HL-60/S4 treated with retinoic acid at 250 ng/mL for 4 days and 3 days (cell line): ENCODE data around the gene TSPEAR.
"Not testable (repeated sequence)": the region's sequence is repeated elsewhere in the genome, so short reads cannot be mapped to it uniquely, and the experiment has no call there.

ENCODE experiments used
- in situ Hi-C: fragments of 300-500 bp; cut with MboI; formaldehyde crosslinking; loops from 2 replicates; pipeline ENCODE4 v1.7.0; 2022; ENCODE audit warnings: low sequenced_read_pairs

Gene TSPEAR

DNA sequence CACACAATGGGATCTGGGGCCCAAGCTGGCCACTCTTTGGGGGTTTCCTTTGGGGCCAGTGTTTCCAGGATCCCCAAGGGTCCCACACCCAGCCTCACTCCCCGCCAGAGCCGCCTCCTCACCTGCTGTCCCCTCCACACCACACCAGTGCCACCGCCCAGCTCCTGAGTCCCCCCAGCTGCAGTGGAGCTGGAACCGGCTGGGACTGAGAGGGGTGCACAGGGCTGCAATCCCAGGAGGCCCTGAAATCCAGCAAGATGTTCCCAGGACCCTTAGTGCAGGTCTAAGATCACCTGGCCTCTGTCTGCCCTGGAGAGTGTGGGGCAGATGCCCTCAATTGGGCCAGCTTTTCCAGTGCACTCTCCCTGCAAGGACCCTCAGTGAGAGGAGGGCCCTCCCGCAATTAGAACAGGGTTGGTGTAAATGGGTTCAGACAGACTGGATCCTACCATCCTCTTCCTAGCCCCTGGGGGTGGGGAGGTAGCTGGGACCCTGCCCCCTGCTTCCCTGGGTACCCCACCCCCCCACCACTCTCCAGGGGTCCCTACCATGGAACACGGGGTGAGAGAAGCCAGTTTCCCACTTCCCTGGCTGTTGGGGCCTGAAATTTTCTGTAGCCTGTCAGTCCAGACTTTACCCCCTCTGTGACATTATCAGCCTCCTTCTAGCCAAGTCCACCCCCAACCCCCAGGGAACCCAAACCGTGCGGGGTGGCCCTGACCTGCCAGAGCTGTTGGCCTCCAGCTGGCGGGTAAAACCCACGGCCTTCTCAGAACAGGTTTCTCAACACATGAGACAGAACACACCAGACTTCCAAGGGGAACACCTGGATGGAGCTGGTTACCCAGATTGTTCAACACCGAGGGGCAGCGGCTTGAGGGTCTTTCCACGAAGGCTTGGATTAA, 7.4 kb downstream of the TSPEAR start:
- in situ Hi-C loops = no loop called here

DNA sequence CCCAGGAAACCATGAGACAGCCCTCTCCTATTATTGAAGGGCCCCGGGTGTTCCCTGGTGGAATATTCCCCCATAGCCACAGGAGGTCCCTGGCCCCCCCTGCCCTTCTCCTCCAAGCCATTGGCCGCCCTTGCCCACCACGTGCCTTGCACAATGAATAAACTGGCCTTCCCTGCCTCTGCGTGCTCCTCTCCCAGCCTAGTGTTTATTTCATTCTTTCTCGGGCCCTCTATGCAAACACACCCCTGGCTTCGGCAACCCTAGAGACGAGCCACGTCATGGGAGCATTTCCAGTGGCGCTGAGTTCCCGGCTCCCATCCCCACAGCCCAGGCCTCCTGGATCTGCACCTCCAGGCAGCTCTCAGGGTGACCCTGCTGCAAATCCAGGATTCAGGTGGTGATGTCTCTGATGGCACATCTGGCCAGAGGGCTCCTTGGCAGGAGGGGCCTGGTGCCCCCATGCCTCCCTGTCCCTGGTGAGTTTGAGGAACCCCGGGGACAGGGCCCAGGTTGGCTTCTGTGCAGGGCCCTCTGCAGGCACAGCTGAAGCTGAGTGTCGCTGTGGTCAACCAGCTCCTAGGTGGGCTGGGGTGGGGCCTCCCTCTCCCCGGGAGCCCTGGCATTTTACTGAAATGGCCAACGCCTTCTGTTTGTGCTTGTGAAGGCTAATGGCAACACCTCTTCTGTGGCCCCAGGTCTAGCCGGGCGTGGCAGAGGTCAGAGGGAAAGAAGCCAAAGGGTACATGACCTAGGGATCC, 8.2 kb downstream of the TSPEAR start:
- in situ Hi-C loops = no loop called here

DNA sequence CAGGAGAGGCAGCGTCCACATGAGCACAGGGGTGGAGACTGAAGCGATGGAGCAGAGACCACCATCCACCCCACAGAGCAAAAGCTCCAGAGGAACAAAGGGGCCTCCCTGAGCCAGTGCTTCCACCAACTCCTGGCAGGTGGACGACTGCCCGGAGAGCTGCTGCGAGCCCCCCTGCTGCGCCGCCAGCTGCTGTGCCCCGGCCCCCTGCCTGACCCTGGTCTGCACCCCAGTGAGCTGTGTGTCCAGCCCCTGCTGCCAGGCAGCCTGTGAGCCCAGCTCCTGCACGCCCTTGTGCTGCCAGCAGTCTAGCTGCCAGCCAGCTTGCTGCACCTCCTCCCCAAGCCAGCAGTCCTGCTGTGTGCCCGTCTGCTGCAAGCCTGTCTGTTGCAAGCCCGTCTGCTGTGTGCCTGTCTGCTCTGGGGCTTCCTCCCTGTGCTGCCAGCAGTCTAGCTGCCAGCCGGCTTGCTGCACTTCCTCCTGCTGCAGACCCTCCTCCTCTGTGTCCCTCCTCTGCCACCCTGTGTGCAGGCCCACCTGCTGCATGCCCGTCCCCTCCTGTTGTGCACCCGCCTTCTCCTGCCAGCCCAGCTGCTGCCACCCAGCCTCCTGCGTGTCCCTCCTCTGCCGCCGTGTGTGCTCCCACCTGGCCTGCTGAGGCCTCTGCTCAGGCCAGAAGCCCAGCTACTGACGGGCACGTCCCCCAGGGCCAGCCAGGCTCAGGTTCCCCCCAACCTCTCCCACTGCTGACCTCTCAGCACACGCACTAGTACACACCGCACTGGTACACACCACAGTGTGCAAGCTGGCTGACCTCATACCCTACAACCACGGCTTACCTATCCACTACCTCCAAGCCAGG, 9.0 kb downstream of the TSPEAR start:
- in situ Hi-C loops = no loop called here

DNA sequence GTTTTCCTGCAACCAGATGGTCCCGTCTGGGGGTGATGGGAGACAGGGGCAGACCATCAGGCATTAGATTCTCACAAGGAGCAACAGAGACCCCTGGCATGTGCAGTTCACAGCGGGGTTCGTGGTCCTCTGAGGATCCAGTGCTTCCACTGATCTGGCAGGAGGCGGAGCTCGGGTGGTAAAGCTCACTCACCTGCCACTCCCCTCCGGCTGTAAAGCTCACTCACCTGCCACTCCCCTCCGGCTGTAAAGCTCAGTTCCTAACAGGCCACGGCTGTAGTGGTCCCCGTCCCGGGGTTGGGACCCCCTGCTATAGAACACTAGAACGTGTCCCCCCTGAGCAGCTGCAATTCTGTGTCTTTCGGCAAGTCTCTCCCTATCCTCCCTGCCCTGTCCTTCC, 9.8 kb downstream of the TSPEAR start:
- in situ Hi-C loops = no loop called here

DNA sequence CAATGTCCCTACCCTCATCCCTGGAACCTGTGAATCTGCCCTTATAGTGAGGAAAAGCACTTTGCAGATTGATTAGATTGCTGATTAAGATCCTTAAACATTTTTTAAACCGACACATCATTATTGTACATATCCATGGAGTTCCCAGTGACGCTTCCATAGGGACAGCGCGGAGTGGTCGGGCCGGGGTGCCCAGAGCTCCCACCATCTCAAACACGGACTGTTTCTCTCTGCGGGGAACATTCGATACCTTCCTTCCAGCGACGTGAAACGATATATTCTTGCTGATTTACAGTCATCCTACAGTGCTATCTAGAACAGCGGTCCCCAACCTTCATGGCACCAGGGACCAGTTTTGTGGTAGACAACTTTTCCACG, 10.4 kb downstream of the TSPEAR start:
- in situ Hi-C loops = no loop called here

DNA sequence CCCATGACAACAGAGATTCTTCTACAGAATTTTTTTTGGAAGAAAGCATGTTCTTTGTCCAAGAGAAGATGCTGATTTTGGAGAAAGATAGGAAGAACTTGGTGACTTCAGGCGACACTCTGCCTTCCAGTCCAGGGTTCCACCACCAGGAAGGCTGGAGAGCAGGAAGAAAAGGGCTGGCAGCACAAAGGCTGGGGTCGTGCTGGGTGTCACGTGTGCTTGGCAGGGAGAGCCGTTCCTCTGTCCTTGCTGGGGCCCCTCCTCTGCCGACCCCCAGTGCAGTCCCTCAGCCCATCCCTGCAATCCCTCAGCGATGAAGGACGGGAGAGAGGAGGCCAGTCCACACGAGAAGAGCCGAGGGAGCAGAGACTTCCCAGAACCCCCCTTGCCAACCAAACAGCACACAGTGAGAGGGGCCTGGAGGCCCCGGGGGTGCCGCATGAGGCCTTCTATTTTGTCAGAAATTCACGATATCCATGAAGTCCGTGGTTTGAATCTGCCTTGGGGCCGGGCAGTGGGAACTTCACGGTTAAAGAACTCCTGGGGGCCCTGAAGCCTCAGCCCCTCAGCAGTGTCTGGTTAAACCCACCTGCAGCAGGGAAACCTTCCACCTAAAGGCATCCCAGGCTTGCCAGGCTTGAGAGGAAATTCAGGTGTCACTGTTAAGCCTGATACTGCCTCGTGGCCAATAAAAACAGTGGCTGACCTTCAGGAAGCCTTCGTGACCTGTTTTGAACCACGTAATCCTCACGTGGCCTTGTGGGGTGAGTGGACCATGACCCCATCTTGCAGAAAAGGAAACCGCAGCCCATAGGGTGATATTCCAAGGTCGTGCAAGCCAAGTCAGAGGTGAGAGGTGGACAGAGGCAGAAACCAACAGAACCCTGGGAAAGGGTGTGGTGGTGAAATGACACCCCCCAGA, 11.0 kb downstream of the TSPEAR start:
- in situ Hi-C loops = no loop called here

DNA sequence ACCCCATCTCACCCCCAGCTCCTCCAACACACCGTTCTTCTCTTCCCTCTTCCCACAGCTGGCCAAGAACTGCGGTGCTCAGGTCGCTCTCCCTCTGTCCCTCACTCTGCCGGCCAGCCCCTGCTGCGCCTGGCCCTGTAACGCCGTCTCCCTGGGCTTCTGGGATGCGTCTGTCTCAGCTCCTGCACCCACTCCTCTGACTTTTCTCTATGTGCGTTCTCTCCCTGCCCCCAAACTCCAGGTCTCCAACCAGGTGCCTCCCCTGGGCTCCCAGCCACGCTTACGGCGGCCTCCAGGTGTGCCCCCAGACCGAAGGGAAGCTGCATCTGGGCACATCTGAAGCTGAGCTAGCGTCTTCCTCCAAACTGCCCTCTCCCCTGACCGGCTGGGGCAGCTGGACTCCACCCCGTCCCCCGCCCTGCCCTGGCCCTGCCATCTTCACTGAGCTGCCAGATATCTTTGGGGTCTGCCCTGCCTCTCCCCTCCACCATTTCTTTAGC, 11.8 kb downstream of the TSPEAR start:
- in situ Hi-C loops = no loop called here

DNA sequence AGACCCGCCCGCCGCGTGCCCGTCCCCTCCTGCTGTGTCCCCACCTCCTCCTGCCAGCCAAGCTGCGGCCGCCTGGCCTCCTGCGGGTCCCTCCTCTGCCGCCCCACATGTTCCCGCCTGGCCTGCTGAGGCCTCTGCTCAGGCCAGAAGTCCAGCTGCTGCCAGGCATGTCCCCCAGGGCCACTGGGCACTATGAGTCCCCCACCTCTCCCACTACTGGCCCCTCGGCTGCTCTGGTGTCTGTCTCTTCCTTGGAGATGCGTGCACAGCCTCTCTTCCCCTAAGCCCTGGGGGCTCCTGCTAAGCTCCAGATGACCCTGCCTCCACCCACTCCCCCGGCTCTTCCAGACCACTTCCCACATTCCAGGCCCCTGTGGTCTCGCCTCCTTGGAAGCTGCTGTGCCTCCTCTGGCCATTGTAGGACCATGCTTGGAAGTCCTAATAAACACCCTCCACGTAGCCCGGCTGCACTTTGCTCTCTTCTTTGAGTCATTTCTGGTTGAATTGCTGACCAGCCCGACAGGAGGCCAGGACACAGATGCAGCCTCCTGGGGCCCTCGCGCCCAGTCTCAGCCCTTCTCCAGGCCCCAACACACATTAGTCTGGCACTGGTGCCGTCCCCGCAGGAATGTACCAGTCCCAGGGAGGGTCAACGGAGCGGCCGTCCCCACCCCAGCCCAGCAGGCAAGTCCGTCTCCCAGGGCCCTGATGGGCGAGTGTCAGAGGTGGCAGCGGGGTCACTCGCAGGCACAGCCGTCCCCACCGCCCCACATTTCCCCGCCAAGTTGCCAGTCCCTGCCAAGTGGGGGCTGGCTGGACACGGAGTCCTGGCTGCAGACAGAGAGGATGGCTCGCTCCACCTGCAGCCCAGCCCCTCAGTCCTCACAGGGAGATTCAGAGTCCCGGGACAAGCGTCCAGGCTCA, 13.3 kb downstream of the TSPEAR start:
- in situ Hi-C loops = no loop called here

DNA sequence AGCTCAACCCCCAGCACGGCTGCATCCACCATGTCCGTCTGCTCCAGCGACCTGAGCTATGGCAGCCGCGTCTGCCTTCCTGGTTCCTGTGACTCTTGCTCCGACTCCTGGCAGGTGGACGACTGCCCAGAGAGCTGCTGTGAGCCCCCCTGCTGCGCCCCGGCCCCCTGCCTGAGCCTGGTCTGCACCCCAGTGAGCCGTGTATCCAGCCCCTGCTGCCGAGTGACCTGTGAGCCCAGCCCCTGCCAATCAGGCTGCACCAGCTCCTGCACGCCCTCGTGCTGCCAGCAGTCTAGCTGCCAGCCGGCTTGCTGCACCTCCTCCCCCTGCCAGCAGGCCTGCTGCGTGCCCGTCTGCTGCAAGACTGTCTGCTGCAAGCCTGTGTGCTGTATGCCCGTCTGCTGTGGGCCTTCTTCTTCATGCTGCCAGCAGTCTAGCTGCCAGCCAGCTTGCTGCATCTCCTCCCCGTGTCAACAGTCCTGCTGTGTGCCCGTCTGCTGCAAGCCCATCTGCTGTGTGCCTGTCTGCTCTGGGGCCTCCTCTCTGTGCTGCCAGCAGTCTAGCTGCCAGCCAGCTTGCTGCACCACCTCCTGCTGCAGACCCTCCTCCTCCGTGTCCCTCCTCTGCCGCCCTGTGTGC, 14.1 kb downstream of the TSPEAR start, which contains the start of gene KRTAP10-12:
Gene KRTAP10-12, plus strand, starts transcription at position 1 of the 639 bp plus-strand sequence. Its CDS starts 30 bp downstream, at position 31.
- in situ Hi-C loops = not testable (repeated sequence)

DNA sequence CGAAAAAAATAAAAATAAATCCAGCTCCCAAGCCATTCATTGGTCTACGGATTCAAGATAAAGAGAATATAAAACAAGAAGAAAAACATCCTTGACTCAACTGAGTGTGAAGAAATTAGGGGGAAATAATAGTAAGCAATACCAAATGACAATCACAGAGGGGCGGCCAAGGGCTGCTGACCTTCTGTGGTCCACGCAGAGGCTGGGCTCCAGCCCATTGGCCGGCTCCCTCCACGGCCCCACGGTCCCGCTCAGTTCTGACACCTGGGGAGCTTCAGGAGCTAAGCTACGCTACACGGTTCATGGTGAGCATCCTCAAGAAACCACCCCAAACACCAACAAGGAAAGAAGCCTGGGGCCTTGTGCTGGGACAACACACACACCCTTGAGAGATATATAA, 14.8 kb downstream of the TSPEAR start:
- in situ Hi-C loops = no loop called here

DNA sequence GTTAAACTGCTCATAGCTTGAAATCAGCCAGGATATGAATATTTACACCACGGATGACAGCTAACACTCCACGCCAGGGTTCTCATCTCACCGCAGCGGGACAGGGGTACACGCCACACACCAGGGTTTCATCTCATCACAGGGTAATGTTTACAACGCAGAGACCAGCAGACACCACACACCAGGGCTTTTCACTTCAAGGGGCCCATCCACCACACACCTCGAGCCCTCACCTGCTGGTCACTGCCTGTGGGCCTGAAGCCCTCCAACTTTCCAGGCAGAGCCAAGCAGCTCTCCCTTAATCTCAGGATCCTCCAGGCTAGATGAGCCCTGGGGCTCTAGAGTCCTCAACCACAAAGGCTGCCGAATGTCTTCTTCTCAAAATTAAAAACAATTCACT, 15.7 kb downstream of the TSPEAR start:
- in situ Hi-C loops = no loop called here

DNA sequence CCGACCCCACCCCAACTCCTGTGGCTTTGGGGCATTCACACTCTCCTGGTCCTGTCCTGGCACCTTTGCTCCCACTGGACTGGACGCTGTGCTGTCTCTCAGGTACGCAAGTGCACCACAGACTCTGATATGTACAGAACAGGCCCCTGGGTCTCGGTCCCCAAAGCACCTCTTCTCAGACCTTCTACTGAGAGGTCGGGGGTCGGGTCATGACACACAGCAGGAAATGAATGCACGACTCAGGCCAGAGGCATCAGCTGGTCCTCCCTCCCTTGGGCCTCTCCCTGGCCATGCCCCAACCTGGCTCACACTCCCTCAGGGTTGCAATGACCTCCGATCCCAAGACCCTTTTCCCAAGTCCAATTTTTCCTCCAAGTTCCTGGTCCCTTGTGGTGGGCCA, 16.2 kb downstream of the TSPEAR start:
- in situ Hi-C loops = no loop called here

DNA sequence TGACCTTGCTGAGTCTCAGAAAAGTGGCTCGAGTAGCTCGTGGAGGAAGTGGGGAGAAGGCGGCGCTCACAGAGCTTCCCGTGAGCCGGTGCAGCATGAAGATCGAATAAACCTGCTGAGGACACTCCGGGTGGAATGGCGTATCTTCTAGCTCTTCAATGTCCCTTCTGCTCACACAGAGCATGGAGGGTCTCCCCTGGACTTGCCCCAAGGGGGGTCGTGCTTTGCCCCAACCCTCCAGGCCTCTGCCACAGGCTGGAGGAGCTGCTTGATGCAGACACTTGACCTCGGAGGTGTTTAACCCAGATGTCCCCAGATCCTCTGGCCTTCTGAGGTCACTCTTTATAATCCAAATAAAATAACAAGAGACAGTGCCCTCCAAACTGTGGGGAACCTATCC, 16.6 kb downstream of the TSPEAR start:
- in situ Hi-C loops = no loop called here

DNA sequence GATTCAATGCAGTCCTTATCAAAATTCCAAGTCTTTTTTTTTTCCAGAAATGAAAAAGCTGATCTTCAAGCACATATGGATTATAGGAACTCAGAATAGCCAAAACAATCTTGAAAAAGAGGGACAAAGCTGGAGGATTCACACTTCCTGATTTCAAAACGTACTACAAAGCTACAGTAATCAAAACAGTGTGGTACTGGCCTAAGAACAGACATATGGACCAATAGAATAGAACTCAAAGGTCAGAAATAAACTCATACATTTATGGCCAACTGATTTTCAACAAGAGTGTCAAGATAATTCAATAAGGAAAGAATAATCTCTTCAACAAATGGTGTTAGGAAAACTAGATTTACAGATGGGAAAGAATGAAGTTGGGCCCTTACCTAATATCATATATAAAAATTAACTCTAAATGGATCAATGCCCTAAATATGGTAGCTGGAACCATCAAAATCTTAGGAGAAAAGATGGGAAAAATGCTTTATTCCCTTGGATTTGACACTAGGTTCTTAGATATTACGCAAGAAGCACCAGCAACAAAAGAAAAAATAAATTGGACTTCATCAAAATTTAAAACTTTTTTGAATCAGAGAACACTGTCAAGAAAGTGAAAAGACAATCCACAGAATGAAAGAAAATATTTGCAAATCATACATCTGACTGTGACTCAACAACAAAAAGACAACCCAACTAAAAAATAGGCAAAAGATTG, 18.4 kb downstream of the TSPEAR start:
- in situ Hi-C loops = no loop called here

DNA sequence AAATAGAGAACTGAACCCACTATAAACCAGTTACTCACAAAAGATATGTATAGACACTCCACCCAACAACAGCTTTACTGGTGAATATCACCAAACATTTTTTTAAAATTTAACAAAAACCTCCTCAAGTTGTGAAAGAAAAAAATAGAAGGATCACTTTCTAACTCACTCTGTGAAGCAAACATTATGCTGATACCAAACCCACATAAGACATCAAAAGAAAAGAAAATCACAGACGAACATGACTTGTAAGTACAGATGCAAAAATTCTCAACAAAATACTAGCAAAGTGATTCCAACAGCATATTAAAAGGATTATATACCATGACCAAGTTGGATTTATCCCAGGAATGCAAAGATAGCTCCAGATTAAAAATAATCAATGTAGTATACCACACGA, 19.7 kb downstream of the TSPEAR start:
- in situ Hi-C loops = no loop called here

DNA sequence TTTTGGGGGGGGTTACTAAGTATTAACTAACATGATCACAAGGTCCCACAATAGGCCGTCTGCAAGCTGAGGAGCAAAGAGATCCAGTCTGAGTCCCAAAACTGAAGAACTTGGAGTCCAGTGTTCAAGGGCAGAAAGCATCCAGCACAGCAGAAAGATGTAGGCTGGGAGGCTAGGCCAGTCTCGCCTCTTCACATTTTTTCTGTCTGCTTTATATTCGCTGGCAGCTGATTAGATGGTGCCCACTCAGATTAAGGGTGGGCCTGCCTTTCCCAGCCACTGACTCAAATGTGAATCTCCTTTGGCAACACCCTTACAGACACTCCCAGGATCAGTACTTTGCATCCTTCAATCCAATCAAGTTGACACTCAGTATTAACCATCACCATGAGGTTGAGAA, 21.6 kb downstream of the TSPEAR start:
- in situ Hi-C loops = not testable (repeated sequence)

DNA sequence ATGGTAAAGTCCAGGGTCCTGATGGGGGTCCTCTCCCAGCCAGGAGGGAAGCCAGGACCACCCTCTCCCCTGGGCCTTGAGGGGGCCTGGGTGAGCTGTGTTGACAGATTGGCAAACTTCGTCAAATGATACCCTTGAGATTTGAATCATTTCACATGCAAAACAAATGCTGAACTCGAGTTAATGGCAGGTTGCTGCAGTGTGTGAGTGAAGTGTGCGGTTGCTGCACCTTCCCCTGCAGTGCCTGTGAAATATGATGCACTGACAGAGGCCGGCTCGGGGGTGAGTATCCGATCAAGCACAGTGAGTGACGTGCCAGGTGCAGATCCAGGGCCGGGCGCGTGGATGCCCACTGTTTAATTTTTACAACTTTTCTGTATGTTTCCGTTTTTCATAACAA, 23.7 kb downstream of the TSPEAR start:
- in situ Hi-C loops = no loop called here
